NCI-H524 (cell line): ENCODE measurements around the gene TMEM151B.

Source experiments
- DNase-seq, 2 experiments: peaks; one replicate each; lab custom pipeline; 2025; lab: John Stamatoyannopoulos, UW

The TMEM151B gene

DNA sequence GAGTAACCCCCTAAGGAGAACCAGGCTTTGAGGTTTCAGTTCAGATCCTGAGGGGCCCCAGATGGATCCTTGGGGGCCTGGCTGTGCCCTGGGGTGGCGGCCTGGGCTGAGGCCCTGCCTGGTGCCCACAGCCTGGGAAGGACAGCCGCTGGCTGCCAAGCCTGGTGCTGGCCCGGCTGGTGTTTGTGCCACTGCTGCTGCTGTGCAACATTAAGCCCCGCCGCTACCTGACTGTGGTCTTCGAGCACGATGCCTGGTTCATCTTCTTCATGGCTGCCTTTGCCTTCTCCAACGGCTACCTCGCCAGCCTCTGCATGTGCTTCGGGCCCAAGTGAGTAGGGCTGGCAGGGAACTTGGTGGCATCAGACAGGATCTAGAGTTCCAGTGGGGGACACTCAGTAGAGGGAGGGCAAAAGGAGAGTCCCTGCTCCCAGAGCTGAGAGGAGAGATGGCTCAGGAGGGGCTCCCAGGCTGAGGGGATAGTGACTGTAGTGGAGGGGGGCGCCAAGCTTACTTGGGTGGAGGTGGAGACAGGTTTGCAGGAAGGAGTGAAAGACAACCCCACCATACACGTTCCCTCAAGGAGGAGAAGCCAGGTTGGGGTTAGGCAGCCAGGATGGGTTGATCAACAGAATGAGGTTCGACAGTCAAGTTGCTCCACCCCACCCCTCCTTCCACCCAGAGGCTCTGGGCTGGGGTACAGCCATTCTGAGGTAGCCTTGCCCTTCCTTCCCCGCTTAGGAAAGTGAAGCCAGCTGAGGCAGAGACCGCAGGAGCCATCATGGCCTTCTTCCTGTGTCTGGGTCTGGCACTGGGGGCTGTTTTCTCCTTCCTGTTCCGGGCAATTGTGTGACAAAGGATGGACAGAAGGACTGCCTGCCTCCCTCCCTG is 37.3 kb upstream of the TMEM151B start:
- DNase-seq: no peak

DNA sequence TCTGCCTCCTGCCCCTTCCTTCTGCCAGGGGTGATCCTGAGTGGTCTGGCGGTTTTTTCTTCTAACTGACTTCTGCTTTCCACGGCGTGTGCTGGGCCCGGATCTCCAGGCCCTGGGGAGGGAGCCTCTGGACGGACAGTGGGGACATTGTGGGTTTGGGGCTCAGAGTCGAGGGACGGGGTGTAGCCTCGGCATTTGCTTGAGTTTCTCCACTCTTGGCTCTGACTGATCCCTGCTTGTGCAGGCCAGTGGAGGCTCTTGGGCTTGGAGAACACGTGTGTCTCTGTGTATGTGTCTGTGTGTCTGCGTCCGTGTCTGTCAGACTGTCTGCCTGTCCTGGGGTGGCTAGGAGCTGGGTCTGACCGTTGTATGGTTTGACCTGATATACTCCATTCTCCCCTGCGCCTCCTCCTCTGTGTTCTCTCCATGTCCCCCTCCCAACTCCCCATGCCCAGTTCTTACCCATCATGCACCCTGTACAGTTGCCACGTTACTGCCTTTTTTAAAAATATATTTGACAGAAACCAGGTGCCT is 36.6 kb upstream of the TMEM151B start:
- no peak for DNase-seq

DNA sequence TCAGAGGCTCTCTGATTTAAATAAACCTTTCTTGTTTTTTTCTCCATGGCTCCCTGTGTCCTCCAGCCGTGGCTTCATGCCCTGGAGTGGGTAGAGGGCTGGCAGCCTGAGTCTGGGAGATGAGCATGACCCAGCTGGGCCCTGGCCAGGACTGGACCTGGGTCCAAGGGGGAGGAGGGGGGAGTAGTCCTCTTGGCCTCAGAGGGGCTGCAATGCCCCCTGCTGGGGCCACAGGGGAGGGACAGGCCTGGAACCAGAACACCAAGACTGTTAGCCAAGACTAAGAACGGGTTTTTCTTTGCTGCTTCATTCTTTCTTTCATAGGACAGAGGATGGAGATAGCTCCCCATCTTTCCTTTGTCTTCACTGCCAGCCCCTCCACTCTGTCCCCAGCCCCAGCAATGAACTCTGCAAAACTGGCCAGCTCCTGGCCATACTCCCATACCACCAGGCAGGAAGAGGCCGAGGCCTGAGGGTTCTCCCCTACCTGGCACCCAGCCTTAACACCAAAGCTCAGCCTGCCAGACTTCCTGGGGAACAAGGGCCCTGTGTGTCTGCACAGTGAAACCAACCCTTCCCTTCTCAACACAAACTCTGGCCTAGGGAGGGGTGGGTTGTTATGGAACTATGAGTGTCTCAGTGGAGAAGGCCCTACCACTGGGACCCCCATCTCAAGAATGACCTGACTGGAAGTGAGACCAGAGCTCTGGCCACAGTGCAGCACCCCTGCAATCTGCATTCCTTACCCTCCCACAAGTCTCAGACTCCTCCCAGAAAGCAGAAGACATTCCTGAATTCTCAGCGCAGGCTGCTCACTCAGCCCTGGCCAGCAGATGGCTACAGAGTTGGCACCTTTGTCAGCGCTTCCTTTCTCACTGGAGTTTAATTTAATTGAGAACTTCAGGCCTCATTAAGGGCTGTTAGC is 35.9 kb upstream of the TMEM151B start:
- peak in 1 of 2 experiments; percentile 48 for DNase-seq

DNA sequence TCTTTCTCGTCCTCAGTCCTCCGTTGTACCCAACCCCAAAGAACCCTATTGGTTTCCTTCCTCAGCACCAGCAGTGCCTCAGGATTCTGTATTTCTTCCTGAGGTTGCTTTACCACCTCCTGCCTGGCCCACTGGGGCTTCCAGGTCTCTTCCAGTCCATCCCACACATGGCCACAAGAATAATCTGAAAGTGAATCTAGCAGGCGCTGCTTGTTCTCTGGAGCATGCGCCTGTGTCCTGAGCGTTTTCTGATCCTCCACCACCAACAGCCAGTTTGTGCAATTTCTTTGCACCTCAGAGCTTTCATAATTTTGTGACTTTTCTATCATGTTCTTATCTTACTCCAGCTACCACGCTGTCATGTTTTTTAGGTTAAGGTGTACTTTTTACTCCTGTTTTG is 35.0 kb upstream of the TMEM151B start:
- no peak for DNase-seq

DNA sequence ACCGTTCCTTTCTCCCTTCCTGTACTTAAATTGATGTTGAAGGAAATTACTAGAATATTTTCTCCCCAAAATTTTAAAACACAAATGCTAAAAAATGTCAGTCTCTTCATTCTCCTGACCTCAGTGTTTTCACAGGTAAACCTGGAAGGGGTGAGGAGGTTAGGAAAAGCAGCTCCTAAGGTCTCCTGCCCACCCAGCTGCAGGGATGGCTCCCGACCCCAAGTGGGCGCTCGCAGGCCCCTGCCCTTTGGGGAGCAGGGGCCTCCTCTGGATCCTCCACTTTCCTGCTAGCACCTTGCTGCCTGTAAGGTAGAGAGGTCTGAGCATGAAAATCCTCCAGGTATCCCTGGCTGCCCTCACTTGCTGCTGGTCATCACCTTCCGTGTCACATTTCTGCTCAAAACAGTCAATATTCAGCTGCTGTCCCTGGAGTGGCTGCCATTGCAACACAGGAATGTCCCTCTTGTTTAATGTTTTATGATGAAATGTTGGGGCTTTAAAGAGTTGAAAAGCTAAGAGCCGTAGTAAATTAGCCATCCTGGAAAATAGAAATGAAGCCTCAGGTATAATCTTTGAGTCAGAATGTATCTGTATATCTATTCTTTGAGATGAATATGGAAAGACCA is 34.2 kb upstream of the TMEM151B start:
- no peak for DNase-seq

DNA sequence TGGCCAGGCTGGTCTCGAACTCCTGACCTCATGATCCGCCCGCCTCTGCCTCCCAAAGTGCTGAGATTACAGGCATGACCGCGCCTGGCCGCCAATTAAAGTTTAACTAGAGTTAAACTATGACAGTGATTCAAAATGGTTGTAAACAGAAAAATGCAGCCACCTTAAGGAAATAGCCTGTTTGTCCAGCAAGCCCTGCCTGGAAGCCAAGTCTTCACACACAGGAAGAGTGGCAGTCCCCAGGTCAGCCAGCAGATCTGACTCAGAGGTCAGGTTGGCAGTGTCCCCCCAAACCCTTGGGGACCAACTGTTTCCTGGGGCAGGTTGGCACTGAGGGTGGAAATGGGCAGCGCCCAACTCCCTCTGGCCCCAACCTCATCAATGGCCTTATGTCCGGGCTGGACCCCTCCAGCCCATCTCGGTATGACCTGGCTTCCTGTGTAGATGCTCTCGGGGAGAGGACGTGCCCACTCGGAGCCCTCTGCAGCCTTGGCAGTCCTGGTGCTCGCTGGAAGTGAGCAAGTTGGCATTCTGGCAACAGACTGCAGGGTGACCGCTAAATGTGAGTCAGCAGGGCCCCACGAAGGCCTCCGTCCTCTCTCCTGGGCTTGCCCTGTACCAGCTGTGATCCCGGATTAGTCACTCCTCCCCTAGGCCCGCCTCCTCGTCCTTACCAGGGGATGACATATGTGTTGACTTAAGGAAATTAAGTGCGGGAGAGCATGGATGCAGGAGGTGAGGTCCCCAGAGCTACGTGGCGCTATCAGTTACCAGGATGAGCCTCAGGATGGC is 33.0 kb upstream of the TMEM151B start:
- DNase-seq: peak; percentile 94 to 96

DNA sequence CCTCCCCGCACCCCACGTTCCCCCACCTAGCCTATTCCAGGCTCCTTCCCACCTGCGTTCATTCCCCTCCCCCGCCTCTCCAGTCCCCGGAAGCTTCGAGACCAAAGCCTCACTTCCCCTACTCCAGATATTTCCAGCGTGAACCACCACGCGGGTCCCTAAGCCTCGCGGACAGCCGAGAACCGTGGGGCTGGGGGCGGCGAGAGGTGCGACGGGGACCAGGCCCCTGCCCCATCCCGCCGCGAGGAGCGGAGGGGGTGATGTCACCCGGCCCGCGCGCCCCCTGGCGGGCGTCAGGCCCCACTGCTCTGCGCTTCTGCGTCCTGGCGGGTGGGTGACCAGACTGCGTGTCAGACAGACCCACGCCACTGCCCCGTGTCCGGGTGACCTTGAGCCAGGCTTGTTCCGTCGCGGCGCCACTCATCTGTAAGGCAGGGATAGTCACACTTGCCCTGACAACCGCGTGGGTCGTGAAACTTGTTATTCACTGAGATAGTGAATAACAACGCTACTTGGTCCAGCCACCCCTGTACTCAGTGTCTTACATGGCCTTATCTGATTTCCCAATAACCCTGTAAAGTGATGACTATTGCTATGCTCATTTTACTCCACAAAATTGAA is 32.3 kb upstream of the TMEM151B start:
- peak; percentile 60 to 79 for DNase-seq

DNA sequence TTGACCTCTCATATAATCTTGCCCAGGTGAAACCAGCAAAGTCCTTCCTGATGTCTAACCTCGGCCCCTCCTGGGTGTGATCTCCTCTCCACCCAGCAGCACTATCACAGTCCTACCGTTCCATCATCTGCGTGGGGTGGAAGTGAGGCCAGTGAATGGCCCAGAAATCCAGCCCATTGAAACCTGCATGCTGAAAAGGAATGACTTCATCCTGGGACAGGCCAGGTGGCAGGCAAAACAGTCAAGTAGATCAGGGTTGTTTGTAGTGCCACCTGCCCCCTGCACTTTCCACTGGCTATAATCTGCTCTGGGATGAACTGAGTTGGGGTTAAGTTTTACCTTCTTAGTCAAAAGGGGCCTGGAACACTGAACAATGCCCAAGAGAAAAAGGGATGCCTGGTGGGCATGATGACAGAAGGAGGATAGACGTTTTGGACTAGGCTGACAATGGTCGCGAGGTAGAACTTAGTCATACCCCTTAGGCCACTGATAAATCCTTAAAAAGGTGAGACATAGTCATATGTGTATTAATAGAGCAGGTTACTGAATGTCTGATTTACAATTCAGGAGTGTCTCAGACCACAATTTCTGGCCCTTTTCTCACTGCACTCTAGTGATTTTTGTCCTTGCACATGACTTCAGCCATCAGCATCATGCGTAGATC is 31.4 kb upstream of the TMEM151B start:
- peak in 1 of 2 experiments; percentile 51 for DNase-seq

DNA sequence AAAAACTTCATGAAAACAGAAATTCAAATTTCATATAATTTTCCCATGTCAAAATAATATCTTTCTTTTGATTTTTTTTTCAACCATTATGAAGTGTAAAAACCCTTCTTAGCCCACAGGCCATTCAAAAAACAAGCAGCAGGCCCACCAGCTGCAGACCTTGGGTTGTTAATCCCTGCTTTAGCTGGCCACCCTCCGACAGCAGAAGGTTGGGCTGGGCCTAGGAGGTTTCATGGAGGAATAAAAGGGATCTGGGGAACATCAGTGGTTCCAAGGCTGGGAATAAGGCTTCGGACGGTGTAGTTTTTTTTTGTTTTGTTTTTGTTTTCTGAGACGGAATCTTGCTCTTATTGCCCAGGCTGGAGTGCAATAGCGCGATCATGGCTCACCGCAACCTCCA is 26.9 kb upstream of the TMEM151B start:
- peak; percentile 51 to 78 for DNase-seq

DNA sequence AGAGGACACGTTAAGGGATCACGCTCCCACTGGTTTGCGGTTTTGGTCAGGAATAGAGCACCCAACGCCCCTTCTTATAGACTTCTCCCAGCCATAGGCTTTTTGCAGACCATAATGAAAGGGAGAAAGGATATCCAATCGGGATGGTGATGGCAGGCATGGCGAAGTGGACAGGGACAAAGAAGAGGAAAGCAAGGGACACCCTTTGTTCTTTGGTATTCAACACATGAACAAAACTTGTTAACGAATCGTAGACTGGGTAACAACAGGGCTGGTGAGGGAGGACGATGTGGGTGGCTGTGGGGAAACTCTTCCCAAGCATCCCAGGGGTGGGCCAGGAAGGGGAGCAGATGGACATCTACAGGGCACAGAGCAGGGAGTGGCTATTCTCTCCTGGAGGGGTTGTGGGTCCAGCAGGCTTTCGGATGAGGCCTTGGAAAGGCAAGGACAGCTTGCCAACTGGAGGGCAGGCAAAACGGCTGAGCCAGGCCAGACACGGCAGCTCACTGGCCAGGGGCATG is 24.8 kb upstream of the TMEM151B start:
- DNase-seq: no peak

DNA sequence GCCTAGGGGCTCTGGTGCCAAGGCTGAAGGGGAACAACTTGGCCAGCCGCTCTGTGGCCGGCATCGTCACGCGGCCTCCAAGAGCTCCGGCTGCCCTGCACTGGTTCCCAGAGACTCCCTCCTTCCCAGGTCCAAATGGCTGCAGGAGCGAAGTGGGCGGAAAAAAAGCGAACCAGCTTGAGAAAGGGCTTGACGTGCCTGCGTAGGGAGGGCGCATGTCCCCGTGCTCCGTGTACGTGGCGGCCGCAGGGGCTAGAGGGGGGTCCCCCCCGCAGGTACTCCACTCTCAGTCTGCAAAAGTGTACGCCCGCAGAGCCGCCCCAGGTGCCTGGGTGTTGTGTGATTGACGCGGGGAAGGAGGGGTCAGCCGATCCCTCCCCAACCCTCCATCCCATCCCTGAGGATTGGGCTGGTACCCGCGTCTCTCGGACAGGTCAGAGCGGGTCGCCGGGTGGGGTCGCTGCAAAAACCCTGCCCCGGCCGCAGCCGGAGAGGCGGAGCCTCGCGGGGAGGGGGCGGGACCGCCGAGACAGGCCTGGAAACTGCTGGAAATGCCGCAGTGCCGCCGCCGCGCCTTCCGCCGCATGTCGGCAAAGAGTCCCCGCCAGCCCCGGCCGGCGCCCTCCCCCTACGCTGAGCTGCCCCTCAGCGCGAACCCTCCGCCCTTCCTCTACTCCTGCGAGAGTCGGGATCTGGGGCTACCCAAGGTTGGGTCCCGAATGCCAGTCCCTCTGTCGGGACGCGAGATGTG is 24.2 kb upstream of the TMEM151B start:
- DNase-seq: peak; percentile 70 to 85

DNA sequence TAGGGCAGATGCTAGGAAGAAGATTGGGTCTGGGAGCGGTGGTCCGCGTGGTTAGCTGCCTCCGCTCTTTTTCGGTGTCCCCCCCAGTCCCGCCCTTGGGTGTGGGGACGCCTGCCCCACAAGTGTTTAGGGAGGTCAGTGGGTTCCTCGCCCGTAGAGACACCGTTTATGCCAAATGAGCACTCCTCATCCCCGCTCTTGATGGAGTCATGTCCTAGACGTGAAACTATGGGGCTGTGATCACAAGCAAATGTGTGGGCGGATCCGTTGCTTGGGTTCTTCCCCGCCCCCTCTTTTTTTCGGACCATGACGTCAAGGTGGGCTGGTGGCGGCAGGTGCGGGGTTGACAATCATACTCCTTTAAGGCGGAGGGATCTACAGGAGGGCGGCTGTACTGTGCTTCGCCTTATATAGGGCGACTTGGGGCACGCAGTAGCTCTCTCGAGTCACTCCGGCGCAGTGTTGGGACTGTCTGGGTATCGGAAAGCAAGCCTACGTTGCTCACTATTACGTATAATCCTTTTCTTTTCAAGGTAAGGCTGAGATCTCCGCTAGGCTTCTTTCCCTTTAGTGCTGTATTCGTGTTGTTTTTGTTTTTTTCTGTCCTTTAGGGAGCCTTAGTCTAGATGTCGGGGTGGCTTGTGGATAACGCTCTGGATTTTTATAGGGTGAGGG is 23.4 kb upstream of the TMEM151B start, which contains the start of gene HSP90AB1:
HSP90AB1 (plus strand) TSS at position 439 of the 675 bp plus-strand sequence. CDS start 1,529 bp downstream, outside the sequence.
- DNase-seq: peak; percentile 92 to 98

DNA sequence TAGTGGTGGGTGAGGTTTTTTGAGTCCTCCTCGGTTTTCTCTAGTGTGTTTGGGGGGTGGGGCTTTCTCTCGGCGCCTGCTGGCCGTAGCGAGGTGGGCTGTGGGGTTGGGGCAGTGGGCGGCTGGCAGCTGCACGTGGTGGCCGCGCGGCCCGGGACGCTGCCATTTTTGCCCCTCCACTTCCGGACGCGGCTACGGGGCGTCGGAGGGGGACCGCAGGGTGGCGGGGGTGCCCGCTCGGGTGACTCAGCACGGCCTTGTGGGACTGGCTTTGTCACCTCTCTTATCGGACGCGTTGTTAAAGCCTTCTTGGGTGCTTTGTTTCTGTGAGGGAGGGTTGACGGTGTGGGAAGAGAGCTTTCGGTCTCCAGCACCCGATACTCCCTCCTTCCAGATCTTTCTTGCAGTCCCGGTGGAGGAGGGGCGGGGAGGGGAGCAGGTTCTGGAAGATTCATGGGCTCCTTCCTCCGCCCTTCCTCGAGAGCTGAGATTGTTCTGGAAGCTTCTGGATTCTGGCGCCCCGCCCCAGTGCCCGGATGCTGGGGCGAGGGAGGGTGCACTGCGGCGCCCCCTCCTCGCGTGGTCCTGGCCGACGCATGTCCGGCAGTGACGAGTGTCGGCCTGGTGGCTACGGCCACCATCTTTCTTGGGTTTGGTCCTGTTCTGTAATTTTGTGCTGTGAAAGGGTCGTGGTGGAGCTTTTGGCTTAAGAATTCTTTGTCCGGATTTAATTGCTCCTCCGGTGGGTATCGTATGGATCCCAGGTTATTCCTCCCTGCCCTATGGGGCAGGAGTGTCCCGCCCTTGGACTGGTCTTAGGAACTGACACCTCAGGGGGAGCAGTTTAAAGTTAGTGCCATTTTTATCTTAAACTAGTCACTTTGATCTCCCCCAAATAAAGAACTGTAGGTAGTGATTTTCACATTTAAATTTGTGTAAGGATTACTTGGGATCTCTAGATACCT is 22.6 kb upstream of the TMEM151B start:
- DNase-seq: peak in 1 of 2 experiments; percentile 33

DNA sequence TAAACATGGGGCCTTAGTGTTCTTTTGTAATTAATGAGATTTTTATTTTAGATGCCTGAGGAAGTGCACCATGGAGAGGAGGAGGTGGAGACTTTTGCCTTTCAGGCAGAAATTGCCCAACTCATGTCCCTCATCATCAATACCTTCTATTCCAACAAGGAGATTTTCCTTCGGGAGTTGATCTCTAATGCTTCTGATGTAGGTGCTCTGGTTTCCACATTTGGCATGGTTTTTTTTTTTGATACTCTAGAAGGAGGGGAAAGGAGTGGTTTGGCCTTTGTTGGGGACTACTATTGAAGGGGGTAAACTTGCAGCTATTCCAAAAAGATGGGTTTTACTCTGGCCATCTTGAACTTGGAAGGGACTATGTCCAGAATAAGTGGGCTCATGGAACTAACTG is 21.7 kb upstream of the TMEM151B start:
- no peak for DNase-seq

DNA sequence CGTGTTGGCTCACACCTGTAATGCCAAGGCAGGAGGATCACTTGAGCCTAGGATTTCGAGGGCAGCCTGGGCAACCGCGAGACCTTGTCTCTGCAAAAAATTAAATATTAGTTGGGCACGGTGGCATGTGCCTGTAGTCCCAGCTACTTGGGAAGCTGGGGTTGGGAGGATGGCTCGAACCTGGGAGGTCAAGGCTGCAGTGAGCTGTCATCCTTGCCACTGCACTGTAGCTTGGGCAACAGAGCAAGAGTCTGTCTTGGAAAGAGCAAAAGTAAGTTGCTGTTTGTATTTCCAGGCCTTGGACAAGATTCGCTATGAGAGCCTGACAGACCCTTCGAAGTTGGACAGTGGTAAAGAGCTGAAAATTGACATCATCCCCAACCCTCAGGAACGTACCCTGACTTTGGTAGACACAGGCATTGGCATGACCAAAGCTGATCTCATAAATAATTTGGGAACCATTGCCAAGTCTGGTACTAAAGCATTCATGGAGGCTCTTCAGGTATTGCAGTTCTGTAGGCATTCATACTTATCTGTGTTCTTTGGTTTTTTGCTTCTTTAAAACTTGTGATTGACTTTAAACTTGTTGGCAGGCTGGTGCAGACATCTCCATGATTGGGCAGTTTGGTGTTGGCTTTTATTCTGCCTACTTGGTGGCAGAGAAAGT is 21.0 kb upstream of the TMEM151B start:
- no peak for DNase-seq

DNA sequence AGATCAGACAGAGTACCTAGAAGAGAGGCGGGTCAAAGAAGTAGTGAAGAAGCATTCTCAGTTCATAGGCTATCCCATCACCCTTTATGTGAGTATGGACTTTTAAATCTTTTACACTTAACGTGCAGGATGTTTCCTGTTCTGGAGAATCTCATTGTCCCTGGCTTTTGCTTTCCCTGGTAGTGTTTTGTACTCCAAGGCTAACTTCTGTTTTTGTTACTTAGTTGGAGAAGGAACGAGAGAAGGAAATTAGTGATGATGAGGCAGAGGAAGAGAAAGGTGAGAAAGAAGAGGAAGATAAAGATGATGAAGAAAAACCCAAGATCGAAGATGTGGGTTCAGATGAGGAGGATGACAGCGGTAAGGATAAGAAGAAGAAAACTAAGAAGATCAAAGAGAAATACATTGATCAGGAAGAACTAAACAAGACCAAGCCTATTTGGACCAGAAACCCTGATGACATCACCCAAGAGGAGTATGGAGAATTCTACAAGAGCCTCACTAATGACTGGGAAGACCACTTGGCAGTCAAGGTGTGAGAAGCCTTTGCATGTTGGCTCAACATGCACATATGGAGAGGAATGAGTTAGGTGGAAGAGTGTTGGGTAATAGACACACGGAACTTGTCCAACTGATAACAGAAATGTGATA is 20.1 kb upstream of the TMEM151B start:
- no peak for DNase-seq
